HG02571 (cell line): ENCODE measurements around the gene MITF.

Source experiments
- ATAC-seq: cut with Tn5 transposase; IDR thresholded peaks from one replicate; pipeline ENCODE4 v1.9.1; 2021; ENCODE audit warnings: mild to moderate bottlenecking, moderate library complexity; ENCODE audit not compliant: unreplicated experiment

Gene MITF

GRCh38 chr3:69828817-69829216 is 89.6 kb downstream of the MITF start:
- ATAC-seq = no peak

DNA sequence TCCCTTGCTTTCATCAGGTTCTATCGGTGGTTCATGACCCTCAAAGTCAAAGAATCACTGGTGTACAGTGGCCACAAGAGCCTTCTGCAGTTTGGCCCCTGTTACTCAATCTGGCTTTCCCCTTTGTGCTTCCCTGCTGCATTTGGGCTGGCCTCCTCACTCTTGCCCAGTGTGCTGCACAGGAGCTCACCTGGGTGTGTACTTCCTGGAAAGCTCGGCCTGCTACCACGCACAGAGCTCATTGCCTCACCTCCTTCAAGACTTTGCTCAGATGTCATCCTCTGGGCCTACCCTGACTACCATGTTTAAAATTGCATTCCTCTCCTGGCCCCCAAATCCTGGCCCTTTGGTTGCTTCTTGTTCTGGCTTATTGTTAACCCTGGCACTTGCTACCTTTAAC is 90.9 kb downstream of the MITF start:
- ATAC-seq = no peak

- ATAC-seq = no peak
Observed at GRCh38 chr3:69831737-69832136, 92.5 kb downstream of the MITF start.

- no peak for ATAC-seq
Observed at GRCh38 chr3:69833591-69833990, 94.3 kb downstream of the MITF start.

DNA sequence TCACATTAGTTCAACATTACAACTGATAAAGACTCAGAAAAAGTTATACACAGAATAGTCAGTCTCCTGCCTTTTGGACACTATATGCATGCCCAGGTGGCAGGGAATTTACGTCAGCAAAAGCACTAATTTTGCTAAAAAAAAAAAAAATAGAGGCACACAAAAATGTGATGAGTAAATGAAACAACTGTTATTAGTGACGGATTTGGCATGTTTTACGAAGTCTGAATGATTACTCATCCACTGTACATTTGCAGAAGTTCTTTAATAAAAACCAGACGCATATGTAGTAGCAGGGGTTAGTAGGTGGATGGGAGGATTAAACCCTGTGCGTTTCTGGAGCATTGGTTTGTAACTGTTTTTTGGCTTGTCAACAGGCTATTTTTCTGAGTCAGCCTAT is 99.0 kb downstream of the MITF start:
- ATAC-seq = no peak

DNA sequence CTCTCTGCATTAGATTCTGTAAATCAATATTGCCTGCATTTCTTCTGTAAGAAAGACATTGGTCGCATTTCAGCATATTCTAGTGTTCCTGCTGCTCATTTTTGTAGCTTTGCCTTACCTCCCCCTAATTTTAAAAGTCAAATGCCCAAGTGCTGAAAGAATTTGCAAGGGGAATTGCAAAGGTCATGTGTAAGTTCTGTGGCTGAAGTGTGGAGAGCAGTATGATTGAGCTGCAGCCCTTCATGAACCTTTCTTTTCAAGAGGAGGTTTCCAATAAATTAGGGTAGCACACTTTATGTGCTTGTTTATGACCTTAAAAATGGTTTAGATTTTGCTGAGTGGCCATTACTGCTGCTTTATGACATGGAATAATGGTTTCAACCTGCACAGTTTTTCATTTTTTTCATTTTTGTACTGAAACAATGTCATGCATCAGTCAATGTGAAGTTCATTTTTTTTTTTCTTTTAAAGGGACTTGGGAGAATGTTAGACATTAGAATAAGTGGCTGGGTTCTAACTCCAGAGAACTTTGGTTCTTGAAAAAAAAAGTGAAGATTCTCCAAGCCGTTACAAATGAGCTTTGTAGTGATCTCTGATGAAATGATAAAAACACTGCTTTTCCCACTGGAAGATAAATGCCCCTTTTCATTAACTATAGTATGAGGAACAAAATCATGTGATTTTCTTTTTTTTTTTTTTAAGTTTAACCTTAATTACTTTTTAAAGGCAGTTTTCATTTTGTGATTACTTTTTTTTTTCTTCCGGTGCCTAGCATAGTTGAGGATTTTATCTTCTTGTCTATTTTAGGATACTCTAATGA is 99.6 kb downstream of the MITF start:
- no peak for ATAC-seq

- ATAC-seq = no peak
Observed at GRCh38 chr3:69842351-69842750, 103.1 kb downstream of the MITF start.

DNA sequence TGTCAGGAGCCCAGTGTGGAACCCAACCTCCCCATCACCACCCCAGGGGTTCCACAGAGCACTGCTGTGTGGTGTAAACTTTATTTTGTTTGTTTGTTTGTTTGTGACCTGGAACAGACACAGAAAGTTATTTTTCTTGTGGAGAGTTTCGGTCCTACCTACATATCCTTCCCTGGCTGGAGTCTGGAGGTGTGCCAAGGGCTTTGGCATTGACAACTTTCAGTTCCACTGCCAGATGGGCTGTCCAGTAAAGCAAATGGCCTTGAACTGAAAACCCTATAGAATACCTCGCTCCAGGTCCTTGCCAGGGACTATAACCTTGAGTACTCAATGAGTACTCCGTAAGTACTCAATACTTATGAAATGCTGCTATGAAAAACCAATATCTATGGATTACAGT is 103.5 kb downstream of the MITF start:
- ATAC-seq = no peak

GRCh38 chr3:69844706-69845105 is 105.4 kb downstream of the MITF start:
- no peak for ATAC-seq

GRCh38 chr3:69847303-69847702 is 108.0 kb downstream of the MITF start:
- ATAC-seq = no peak

- ATAC-seq = no peak
Observed at GRCh38 chr3:69848113-69848512, 108.8 kb downstream of the MITF start.

GRCh38 chr3:69850849-69851248 is 111.6 kb downstream of the MITF start:
- no peak for ATAC-seq

GRCh38 chr3:69853027-69853426 is 113.8 kb downstream of the MITF start:
- ATAC-seq = no peak

DNA sequence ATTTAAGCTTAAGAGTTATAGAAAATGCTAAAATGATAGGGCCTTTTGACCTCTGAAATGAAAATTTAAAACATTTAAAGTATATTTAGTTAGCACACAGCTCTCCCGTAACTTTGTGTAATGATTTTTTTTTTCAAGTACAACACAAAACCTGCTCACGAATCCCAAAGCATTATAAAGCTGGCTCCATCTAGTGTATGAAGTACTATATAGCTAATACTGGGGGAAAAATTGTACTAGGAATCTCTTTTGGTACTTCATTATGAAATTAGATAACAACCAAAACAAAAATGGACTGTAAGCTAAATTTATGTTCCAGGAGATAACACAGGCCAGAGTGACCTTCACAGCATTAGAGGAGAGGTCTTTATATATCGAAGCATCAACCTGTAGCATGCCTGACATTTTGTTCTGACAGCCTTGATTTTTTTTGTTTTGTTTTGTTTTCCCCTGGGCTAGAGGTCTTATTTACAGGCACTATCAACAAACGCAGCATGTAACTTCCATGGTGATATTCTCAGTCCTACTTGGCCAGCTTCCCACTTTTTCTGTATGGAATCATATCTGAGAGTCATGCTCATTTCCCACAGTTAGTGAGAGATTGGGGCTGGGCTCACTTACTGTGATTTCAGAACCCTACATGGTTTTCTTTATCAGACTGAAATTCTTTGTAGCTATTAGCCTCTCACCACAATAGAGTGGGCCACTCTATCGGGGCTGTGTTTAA is 116.3 kb downstream of the MITF start:
- no peak for ATAC-seq

GRCh38 chr3:69856965-69857705 is 117.9 kb downstream of the MITF start:
- ATAC-seq = no peak

DNA sequence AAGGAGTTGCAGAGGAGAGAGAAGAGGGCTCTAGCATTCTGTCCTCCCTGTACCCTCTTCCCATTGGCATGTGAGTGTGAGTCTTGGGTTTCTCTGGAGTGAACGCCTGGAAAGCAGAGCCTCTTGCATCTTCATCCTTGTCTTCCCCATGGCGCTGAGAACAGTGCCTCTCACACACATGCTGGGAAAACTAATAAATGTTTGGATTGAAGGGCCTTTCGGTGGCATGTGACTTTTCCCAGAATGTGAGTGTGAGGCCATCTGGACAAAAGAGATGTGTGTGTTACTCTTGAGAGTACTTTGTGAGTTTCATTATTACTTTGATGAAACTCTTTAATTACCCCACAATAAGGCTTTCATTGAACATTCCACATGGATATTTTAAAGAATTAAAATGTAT is 122.3 kb downstream of the MITF start:
- ATAC-seq = no peak

DNA sequence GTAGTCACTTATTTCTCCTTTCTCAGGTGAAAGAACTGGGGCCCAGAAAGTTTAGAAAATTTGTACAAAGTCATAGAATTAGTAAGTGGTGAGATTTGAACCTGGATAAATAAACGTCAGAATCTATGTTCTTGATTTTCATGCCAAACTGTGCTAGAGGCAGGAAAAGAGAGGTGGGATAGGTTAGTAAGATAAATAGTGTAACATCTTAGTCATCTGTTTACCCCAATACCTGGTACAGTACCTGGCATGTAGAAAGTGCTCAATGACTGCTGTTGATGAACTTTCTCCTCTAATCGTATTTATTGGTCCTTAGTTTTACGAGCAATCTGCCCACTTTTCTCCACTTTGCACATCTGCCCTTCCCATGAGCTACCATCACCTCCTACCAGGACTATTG is 124.9 kb downstream of the MITF start:
- ATAC-seq = no peak

DNA sequence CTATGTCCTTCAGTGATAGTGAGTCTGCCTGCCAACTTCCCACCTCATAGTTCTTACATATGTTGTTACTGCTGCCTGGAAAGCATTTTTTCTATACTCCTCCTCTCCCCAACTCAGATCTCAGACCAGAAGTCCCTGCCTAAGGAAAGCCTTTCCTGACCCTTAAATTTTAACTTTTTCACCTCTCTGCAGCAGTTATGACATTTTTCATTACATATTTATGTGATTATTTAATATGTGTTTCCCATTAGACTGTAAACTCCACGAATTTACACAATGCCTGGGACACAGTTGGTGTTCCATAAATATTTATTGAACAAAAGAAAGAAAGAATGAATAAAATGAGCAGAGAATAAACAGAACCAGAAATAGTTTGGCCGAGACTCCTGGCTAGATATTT is 125.5 kb downstream of the MITF start:
- no peak for ATAC-seq

GRCh38 chr3:69865925-69866679 is 126.8 kb downstream of the MITF start:
- ATAC-seq = no peak

DNA sequence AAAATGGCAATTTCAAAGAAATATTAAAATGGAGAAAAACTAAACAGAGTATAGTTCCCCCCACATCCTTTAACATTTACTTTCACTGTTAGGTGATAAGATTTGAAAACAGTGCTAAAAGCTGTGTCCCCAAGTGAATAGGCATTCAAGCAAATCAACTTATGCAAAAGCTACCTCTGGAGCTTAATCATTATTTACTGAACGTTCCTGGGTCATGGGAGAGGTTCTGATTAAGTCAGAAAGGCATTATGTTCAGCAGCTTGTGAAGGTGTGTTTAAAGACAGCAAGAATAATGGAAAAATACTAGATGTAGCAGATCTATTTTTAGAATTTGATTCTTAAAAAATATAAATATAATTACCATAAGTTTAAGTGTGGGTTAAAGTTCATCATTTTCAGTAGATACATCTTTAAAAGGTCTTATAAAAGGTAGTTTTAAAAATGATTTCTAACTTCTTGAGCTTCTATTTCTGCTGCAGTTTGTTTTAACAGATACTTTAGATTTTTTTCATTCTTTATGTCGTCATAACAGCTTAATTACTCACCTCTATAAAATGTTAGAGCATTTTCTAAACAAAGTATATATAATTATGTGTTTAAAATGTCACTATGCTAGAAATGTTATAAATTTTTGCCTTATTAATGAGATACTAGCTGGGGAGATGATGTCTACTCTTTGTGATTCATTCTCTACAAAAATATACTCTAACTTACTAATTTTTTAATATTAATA is 127.9 kb downstream of the MITF start:
- no peak for ATAC-seq
